Ramos (cell line): ENCODE results near the gene PARS2.

Source experiments
- in situ Hi-C: fragments of 300-500 bp; cut with MboI; formaldehyde crosslinking; loops from one replicate; pipeline ENCODE4 v1.14.3; 2022; ENCODE audit warnings: low sequenced_read_pairs; ENCODE audit not compliant: unreplicated experiment

Gene PARS2

DNA sequence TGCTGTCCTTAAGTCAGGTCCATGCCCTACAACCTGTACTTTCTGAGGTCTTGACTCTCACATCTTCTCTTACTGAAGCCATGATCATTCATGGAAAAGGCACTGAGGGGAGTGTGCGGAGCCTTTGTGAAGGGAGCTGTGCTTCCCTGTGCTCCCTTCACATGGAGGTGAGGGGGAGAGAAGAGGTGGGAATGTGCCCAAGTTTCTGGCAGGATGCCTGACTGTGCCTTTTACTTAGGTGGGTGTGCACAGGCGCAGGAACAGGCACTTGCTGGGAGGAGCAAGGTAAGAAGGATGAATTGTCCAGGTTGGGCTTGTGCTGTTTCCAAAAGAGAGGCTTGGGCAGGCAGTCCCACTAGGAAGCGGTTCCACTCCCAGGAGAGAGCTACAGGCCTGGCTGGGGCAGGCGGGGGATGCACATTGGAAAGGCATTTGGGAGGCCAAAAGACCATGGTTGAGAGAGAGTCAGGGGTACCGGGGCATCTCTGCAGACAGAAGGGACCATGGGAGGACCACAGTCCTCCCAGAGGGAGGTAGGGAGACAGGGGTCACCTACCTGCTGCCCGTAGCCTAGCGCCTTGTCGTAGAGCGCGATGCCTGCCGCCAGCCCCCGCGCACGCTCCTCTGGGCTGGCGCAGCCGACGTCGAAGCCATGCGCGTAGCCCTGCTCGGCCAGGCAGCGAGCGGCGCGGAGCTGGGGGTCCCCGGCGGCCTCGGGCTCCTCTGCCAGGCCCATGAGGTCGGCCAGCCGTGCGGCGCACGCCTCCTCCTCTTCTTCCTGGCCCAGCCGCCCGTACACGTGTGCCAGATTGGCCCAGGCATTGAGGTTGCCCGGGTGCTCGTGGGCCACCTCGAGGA, 35.9 kb upstream of the PARS2 start:
- in situ Hi-C loops, result no loop called here

DNA sequence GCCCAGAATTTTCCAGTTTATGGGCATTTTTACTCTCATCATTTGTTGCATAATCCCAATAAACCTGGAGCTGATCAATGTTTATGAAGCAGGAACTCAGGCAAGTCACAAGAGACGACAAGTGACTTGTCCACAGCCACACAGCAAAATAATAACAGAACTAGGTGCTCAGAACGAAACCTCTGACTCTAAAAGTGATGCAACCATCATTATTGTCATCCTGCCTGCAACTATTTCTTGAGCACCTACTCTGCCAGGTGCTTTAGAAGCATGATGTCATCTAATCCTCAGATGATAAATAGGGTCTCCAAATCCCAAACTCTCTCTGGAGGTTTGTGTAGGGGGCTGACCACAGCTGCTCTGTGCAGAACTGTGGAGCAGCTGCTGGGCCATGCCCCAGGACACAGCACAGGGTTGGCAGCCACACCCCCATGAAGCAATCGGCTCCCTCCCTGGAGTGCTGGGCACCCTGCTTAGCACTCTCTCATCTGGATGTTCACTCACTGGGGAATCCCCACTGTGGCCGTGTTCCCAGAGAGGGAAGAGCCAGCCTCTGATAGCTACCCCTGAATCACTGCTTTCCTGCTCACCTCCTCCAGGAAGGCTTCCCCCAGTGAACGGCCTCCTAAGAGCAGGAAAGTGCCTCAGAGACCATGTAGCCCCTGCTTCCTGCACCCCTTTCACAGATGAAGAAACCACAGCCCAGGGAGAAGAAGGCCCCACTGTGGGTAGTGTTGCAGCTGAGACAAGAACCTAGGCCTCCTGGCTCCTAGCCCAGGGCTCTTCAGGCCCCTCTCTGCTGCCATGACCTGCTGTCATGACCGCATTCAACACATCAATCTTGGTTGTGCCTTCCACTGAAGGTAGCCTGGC, 34.7 kb upstream of the PARS2 start:
- in situ Hi-C loops, result loop anchor here (10.0 kb wide), 1 partner anchor 124 kb away; no protein-coding TSS in a partner anchor

- in situ Hi-C loops, result loop anchor here (10.0 kb wide), 1 partner anchor 123 kb away; no protein-coding TSS in a partner anchor
Observed at GRCh38 chr1:54798206-54798605, 33.9 kb upstream of the PARS2 start.

- in situ Hi-C loops, result loop anchor here (10.0 kb wide), 1 partner anchor 122 kb away; no protein-coding TSS in a partner anchor
Observed at GRCh38 chr1:54796902-54797301, 32.6 kb upstream of the PARS2 start.

DNA sequence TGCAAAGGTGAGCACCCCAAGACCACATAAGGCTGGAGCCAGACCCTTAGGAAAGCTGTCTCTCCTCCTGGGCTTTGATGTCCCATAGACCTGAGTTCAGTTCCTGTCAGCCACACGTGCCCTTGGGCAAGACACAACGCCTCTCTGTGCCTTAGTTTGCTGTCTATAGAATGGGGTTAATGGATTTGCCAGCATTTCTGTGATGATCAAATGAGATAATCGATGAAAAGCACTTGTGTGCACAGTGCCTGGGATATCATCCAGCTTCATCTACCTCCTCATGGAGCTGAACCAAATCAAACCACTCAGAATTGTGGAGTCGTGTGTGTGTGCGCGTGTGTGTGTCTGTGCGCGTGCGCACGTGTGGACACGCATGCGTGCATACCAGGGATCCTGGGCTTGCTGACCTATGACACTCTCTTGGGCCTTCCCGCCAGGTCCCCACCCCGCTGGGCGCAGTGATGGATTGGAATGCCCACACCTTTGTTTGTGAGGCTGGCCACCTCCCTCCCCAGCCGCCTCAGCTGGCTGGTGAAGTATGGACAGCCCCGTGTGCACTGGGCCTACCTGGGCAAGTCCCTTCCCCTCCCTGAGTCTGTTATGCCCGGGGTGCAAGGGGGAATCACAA, 31.6 kb upstream of the PARS2 start:
- in situ Hi-C loops, result loop anchor here (10.0 kb wide), 1 partner anchor 121 kb away; no protein-coding TSS in a partner anchor

DNA sequence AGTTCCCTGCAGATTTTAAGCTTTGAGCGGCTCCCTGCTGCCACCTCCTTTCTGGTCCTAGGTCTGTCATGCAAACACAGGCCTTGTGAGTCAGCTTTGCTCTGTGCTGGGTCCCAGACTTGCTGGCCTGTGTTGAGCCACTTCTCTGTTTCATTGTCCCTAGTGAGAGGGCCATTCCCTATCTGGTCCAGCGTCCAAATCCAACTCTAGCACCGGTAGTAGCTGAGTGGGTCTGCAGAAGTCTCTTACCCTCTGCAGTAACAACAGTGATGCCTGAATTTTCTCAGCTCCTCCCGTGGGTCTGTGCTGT, 31.0 kb upstream of the PARS2 start:
- in situ Hi-C loops, result loop anchor here (10.0 kb wide), 1 partner anchor 121 kb away; no protein-coding TSS in a partner anchor

DNA sequence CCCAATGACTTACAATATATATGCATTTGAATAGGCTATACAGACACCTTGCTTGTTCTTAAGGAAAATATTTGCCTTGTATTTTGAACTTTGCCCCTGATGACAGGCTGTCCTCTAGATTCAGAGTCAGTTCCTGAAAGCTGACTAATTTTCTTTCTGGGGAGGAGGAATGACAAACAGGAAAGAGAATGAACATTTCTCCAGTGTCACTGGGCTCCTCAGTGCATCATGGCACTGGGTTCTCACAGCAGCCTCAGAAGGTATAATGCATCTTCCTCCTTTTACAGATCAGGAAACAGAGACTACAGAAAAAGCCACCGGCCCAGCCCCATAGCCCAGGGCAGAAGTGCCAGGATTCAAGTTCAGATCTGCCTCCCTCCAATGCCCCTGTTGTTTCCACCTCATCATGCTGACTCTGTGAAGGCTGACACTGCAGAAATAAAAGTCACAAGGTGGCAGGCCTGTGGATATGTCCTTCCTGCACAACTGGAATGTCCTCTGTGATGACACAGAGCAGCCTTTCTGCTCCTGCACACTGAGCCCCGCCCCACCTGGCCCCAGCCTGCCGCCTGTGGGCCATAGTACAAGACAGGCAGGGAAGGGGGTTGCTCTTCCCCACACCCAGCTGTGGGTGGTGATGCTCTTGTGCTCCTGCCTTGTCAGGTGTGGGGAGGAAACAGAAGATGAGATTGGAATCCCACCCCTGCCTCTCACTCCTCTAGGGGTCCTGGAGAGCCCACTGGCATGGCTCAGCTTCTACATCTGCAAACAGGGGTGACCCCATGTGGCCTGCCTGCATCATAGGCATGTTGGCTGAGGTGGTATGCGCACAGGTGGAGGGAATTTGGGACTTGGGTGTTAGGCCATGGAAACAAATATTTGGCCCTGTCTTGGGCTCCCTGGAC, 30.4 kb upstream of the PARS2 start:
- in situ Hi-C loops, result loop anchor here (10.0 kb wide), 1 partner anchor 120 kb away; no protein-coding TSS in a partner anchor

DNA sequence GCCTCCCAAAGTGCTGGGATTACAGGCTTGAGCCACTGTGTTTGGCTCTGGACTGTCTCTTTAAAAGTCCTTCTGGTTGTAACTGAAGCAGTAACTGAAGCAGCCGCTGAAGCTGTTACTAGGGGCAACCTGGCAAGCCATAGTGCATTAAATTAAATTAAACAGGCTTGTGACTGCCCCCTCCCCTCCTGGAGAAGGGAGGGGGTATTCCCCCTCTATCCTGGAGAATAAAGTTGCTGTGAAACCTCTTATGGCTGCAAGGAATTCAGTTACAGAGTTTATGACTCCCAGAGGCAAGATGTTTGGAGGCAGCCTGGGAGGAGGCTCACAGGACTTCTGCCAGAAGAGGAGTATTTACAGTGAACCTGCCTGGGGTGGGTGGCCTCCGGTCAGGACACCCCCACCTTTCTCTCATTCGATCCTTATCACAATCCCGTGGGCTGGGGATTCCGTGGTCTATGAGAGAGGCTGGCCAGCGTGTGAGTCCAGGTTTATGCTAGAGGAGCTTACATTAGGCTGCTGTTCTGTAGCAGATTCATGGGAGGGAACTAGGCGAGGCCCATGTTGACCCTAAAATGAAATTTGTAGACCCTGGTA, 28.5 kb upstream of the PARS2 start:
- in situ Hi-C loops, result loop anchor here (10.0 kb wide), 1 partner anchor 118 kb away; no protein-coding TSS in a partner anchor

- in situ Hi-C loops, result loop anchor here (10.0 kb wide), 1 partner anchor 117 kb away; no protein-coding TSS in a partner anchor
Observed at GRCh38 chr1:54791880-54792522, 27.7 kb upstream of the PARS2 start.

DNA sequence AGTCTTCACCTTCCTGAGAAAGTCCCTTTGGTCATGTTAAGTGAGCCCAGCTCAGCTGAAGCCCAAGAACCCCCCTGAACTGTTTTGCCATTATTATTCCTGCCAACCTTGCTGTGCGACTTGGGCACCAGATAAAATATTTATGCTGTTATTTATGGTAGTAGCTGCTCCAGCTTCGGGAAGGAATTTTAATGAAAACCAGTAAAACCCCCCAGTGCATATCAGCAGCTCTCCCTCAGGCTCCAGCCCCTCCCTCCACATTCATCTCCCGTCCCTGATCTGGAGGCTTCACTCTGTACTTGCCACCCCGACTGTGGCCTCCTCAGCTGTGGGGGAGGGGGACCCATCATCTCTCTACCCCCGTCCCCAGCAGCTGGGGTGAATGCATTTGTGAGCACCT, 24.1 kb upstream of the PARS2 start:
- in situ Hi-C loops, result no loop called here

DNA sequence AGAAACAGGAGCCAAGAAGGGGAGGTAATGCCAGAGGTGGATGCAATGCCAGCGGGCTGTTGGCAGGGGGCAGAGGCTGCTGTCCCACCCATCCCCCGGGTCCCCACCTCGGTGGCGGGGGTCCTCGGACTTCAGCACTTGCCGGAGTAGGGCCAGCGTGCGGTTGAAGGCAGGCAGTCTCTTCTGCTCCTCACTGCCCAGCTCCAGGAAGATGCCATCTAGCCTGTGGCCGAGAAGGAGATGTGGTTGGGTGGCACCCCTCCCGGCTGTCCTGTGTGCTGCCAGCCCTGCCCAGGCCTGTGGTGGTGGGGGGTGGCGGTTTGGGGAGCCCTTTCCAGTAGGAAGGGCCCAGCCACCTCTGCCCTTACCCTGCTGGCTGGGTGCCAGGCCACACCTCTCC, 23.3 kb upstream of the PARS2 start:
- in situ Hi-C loops, result no loop called here

GRCh38 chr1:54786778-54787177, 22.5 kb upstream of the PARS2 start:
- in situ Hi-C loops, result no loop called here

GRCh38 chr1:54784066-54784465, 19.7 kb upstream of the PARS2 start:
- in situ Hi-C loops, result no loop called here

GRCh38 chr1:54782588-54782987, 18.3 kb upstream of the PARS2 start:
- in situ Hi-C loops, result no loop called here

DNA sequence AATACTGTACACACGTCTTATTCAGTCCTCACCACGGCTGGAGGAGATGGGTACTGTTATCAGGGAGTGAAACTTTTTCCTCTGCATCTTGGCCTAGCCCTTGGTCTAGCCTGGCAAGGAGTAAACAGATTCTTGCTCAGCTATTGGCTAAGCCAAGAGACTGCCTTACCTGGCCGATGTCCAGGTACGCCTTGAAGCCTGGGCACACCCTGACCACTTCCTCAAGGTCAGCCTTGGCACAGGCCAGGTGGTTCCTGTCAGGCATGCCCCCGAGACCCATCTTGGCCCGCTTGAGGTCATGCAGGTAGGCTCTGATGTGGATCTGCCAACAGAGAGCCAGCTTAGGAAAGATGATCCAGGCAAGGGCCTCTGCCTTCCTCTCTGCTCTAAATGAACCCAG, 17.8 kb upstream of the PARS2 start:
- in situ Hi-C loops, result no loop called here

- in situ Hi-C loops, result no loop called here
Observed at GRCh38 chr1:54781023-54781723, 16.9 kb upstream of the PARS2 start.

DNA sequence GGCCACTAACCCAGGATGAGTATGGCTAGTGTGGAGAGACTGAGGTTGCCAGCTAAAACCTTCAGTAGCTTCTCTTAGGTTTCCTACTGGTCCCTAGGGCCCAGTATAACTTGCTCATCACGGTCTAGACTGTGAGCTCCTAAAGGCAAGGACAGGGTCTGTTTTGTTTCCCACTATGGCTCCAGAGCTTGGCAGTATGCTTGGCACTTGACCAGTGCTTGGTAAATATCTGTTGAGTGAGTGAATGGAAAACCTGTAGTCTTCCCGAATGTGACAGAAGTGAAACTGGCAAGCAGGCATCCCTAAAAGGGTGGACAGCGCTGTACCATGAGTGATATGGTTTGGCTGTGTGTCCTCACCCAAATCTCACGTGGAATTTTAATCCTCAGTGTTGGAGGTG, 13.1 kb upstream of the PARS2 start:
- in situ Hi-C loops, result no loop called here

- in situ Hi-C loops, result no loop called here
Observed at GRCh38 chr1:54777011-54777410, 12.7 kb upstream of the PARS2 start.
